HG02938 (cell line): ENCODE results near the gene FDX2.
"Not testable (repeated sequence)": the region's sequence is repeated elsewhere in the genome, so short reads cannot be mapped to it uniquely, and the experiment has no call there.

Source experiments
- ATAC-seq: cut with Tn5 transposase; IDR thresholded peaks from one replicate; pipeline ENCODE4 v1.9.1; 2021; ENCODE audit warnings: mild to moderate bottlenecking, moderate library complexity; ENCODE audit not compliant: unreplicated experiment

The FDX2 gene

GRCh38 chr19:10284065-10284959 is 31.5 kb downstream of the FDX2 start:
- no peak for ATAC-seq

- ATAC-seq: no peak
Measured at GRCh38 chr19:10283301-10284064, 32.3 kb downstream of the FDX2 start.

- ATAC-seq: not testable (repeated sequence)
Measured at GRCh38 chr19:10282043-10282442, 33.8 kb downstream of the FDX2 start.

- no peak for ATAC-seq
Measured at GRCh38 chr19:10279737-10280442, 35.9 kb downstream of the FDX2 start.

- no peak for ATAC-seq
Measured at GRCh38 chr19:10278935-10279334, 36.9 kb downstream of the FDX2 start.

- ATAC-seq: no peak
Measured at GRCh38 chr19:10277795-10278589, 37.8 kb downstream of the FDX2 start.

GRCh38 chr19:10274589-10274988 is 41.2 kb downstream of the FDX2 start:
- ATAC-seq: no peak

- no peak for ATAC-seq
Measured at GRCh38 chr19:10271543-10272086, 44.2 kb downstream of the FDX2 start.

- ATAC-seq: peak; percentile 37
Measured at GRCh38 chr19:10270616-10271394, 45.0 kb downstream of the FDX2 start, which contains the start of gene ICAM1. ICAM1 (plus strand) TSS chr19:10271120; CDS start chr19:10271160, 40 bp downstream.

GRCh38 chr19:10270180-10270615 is 45.6 kb downstream of the FDX2 start:
- ATAC-seq: peak; percentile 45

GRCh38 chr19:10269333-10270179 is 46.3 kb downstream of the FDX2 start:
- no peak for ATAC-seq

- no peak for ATAC-seq
Measured at GRCh38 chr19:10268071-10268470, 47.7 kb downstream of the FDX2 start.

GRCh38 chr19:10266706-10267105 is 49.1 kb downstream of the FDX2 start:
- ATAC-seq: no peak

- no peak for ATAC-seq
Measured at GRCh38 chr19:10262771-10263170, 53.0 kb downstream of the FDX2 start.

GRCh38 chr19:10260141-10260584 is 55.7 kb downstream of the FDX2 start:
- no peak for ATAC-seq
